GM21825 (cell line): ENCODE data around the gene PSMC4.

Source experiments
- ATAC-seq: cut with Tn5 transposase; IDR thresholded peaks from one replicate; pipeline ENCODE4 v1.9.1; 2021; ENCODE audit warnings: mild to moderate bottlenecking, moderate library complexity; ENCODE audit not compliant: unreplicated experiment

The PSMC4 gene

GRCh38 chr19:39987167-39987566 lies 16.2 kb downstream of the PSMC4 start:
- ATAC-seq: no peak

GRCh38 chr19:39987596-39987995 lies 16.6 kb downstream of the PSMC4 start:
- ATAC-seq: no peak

GRCh38 chr19:39993605-39994004 lies 22.6 kb downstream of the PSMC4 start:
- no peak for ATAC-seq

- no peak for ATAC-seq
Observed at GRCh38 chr19:39994361-39994760, 23.4 kb downstream of the PSMC4 start.

- ATAC-seq: no peak
Observed at GRCh38 chr19:39995794-39996193, 24.8 kb downstream of the PSMC4 start.

GRCh38 chr19:39996218-39996810 lies 25.3 kb downstream of the PSMC4 start:
- peak; percentile 29 for ATAC-seq

- ATAC-seq: peak; percentile 88
Observed at GRCh38 chr19:39996811-39997637, 26.1 kb downstream of the PSMC4 start, which contains the start of gene ZNF546. Gene ZNF546 (plus strand): TSS chr19:39997060. CDS start chr19:39998327, 1,267 bp downstream.

GRCh38 chr19:39997638-39998216 lies 26.8 kb downstream of the PSMC4 start:
- no peak for ATAC-seq

- no peak for ATAC-seq
Observed at GRCh38 chr19:39998501-39998900, 27.5 kb downstream of the PSMC4 start.

GRCh38 chr19:40005691-40006272 lies 34.8 kb downstream of the PSMC4 start:
- ATAC-seq: no peak

- ATAC-seq: no peak
Observed at GRCh38 chr19:40006273-40006691, 35.3 kb downstream of the PSMC4 start.

GRCh38 chr19:40009674-40010073 lies 38.7 kb downstream of the PSMC4 start:
- no peak for ATAC-seq

GRCh38 chr19:40013991-40014390 lies 43.0 kb downstream of the PSMC4 start:
- ATAC-seq: no peak

GRCh38 chr19:40023969-40024368 lies 53.0 kb downstream of the PSMC4 start:
- ATAC-seq: no peak

- ATAC-seq: no peak
Observed at GRCh38 chr19:40025938-40026596, 55.1 kb downstream of the PSMC4 start.

GRCh38 chr19:40026597-40026970 lies 55.6 kb downstream of the PSMC4 start:
- no peak for ATAC-seq
